Gastrocnemius medialis (tissue), 4 donors: Measurements from ENCODE around the gene UMAD1.

ENCODE experiments used
- POLR2A ChIP-seq, 2 donors: fragments of 450-650 bp; IDR thresholded peaks; one replicate each; pipeline ENCODE4 v1.6.1; 2017; ENCODE audit warnings: antibody characterized with exemption in 2 of 2, mild to moderate bottlenecking in 2 of 2, moderate library complexity in 2 of 2
- TF ChIP-seq, protein P1 (sequence below), 5 experiments: fragments of 450-650 bp in 3 of 5; fragments of 200-600 bp in 2 of 5; sonication (generic) in 2 of 5; IDR thresholded peaks in 4 of 5; conservative IDR thresholded peaks in 1 of 5; 1 replicate in 4 of 5; 2 replicates in 1 of 5; pipeline ENCODE4 v1.5.1; 2016 to 2019; ENCODE audit warnings: antibody characterized with exemption in 5 of 5, mild to moderate bottlenecking in 3 of 5, moderate library complexity in 3 of 5

GRCh38 chr7:7816084-7816483, 175.5 kb downstream of the UMAD1 start:
- TF ChIP-seq POLR2A (IDR thresholded peaks at IDR 0.05): no peak
- TF ChIP-seq, protein P1, sequence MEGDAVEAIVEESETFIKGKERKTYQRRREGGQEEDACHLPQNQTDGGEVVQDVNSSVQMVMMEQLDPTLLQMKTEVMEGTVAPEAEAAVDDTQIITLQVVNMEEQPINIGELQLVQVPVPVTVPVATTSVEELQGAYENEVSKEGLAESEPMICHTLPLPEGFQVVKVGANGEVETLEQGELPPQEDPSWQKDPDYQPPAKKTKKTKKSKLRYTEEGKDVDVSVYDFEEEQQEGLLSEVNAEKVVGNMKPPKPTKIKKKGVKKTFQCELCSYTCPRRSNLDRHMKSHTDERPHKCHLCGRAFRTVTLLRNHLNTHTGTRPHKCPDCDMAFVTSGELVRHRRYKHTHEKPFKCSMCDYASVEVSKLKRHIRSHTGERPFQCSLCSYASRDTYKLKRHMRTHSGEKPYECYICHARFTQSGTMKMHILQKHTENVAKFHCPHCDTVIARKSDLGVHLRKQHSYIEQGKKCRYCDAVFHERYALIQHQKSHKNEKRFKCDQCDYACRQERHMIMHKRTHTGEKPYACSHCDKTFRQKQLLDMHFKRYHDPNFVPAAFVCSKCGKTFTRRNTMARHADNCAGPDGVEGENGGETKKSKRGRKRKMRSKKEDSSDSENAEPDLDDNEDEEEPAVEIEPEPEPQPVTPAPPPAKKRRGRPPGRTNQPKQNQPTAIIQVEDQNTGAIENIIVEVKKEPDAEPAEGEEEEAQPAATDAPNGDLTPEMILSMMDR (IDR thresholded peaks at IDR 0.05 in 4 of 5, conservative IDR thresholded peaks at IDR 0.05 in 1 of 5): no peak
